ENCODE data around the gene FRRS1. TPM values are rescaled to one million over a fixed set of nuclear protein-coding genes. Genes with fewer than 3 reads are reported as not detected.
A peak's percentile ranks its signal among the peaks of the same experiment; 100 is the strongest.

The FRRS1 gene
- total RNA-seq, 1 experiment from 2014 or later = 7.2 TPM

DNA sequence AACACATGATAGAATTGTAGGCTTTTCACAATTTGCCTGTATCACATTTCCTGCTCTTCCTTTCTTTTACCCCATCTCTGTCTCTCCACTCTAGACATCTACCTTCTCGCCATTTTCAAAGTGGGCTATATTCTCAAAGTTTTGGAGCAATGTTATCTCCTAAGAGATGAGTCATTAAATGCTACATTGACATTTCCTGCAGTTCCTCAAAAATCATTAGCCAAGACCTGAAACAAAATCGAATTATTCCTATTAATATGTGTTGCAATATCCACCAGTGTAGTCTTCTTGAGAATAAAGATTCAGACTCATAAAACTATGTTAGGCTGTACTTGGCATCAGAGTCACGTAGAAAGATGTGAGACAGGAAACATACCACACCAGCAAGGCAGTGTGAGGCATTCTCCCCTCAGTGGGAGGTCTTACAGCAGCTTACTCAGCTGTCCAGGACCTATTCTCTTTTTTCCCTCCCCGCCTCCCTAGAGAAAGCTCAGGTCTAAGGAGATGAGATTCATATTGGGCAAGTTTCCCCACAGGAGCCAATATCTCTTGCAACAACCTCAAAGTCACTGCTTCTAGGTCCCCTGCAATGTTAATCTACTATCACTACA is 38.8 kb downstream of the FRRS1 start:
- CTCF ChIA-PET = interaction anchor here (0.6 kb wide), 1 partner anchor 36 kb away, joined by 3 read pairs; no protein-coding TSS in a partner anchor
- intact Hi-C loops (cut with micrococcal nuclease) = no loop called here
- no peaks in the 10 kb centered on the region for H3K9me3 Mint-ChIP-seq (ENCODE audit: unreplicated experiment)

DNA sequence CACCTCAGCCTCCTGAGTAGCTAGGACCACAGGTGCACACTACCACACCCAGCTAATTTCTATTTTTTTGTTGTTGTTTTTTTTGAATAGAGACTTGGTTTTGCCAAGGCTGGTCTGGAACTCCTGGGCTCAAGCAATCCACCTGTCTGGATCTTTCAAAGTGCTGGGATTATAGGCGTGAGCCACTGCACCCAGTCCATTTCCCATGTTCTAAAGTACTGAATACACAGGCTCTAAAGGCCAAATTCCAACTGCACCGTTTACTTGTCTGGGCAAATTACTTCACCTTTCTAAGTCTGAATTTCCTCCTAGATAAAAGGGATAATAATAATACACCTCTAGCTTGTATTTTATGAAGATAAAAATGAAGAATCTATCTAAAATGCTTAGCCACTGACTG is 39.6 kb downstream of the FRRS1 start:
- Mint-ChIP-seq H3K27me3 (ENCODE audit: insufficient read depth, unreplicated experiment) (no peaks in the 10 kb centered on the region), H3K9me3 (ENCODE audit: unreplicated experiment) (no peaks in the 10 kb centered on the region), H3K36me3 (ENCODE audit: insufficient read depth, unreplicated experiment) (peaks cover 4% of the 10 kb centered on the region), H3K4me3 (ENCODE audit: unreplicated experiment) (no peak overlapping the region), H3K27ac (ENCODE audit: low read depth, unreplicated experiment) (no peak overlapping the region), H3K4me1 (ENCODE audit: insufficient read depth, unreplicated experiment) (no peaks in the 10 kb centered on the region)
- ChIA-PET CTCF (interaction anchor here (0.6 to 0.9 kb wide), 3 partner anchors 12 to 546 kb away, joined by 3 read pairs; no protein-coding TSS in a partner anchor), POLR2A (no interaction called here)
- no TSS peak for BruUV-seq (replicated peaks)
- intact Hi-C loops (cut with micrococcal nuclease) = no loop called here
- DNase-seq (ENCODE audit: unreplicated experiment) = no peak
- TF ChIP-seq, protein P1, sequence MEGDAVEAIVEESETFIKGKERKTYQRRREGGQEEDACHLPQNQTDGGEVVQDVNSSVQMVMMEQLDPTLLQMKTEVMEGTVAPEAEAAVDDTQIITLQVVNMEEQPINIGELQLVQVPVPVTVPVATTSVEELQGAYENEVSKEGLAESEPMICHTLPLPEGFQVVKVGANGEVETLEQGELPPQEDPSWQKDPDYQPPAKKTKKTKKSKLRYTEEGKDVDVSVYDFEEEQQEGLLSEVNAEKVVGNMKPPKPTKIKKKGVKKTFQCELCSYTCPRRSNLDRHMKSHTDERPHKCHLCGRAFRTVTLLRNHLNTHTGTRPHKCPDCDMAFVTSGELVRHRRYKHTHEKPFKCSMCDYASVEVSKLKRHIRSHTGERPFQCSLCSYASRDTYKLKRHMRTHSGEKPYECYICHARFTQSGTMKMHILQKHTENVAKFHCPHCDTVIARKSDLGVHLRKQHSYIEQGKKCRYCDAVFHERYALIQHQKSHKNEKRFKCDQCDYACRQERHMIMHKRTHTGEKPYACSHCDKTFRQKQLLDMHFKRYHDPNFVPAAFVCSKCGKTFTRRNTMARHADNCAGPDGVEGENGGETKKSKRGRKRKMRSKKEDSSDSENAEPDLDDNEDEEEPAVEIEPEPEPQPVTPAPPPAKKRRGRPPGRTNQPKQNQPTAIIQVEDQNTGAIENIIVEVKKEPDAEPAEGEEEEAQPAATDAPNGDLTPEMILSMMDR (IDR thresholded peaks at IDR 0.05; ENCODE audit: unreplicated experiment) = no peak

More for the DNA sequence above, 38.8 kb downstream of the FRRS1 start:
- no peak overlapping the region for H3K4me3 Mint-ChIP-seq (ENCODE audit: unreplicated experiment)
- no peak overlapping the region for H3K27ac Mint-ChIP-seq (ENCODE audit: low read depth, unreplicated experiment)
- H3K4me1 Mint-ChIP-seq (ENCODE audit: insufficient read depth, unreplicated experiment) = no peaks in the 10 kb centered on the region
- H3K27me3 Mint-ChIP-seq (ENCODE audit: insufficient read depth, unreplicated experiment) = no peaks in the 10 kb centered on the region
- POLR2A ChIA-PET = no interaction called here
- TF ChIP-seq, protein P1 (IDR thresholded peaks at IDR 0.05; ENCODE audit: unreplicated experiment) = no peak
- peaks cover 4% of the 10 kb centered on the region for H3K36me3 Mint-ChIP-seq (ENCODE audit: insufficient read depth, unreplicated experiment)
- peak; percentile 18 for DNase-seq (ENCODE audit: unreplicated experiment)
- BruUV-seq (replicated peaks) = no TSS peak

DNA sequence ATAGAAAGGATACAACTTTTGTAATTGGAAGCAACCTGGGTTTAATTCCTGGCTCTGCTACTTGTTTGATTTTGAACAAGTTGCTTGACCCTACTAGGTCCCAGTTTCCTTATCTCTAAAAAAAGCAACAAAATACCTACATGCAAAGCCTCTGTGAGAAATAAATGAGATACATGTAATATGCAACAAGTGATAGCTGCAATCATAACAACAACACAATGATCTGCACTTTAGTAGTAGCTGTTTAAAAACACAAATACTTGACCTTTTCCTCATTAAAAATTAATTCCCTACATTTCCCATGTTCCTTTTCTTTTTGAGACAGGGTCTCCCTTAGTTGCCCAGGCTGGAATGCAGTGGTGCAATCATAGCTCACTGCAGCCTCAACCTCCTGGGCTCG is 40.0 kb downstream of the FRRS1 start:
- Mint-ChIP-seq H3K9me3 (ENCODE audit: unreplicated experiment) (no peaks in the 10 kb centered on the region), H3K4me1 (ENCODE audit: insufficient read depth, unreplicated experiment) (no peaks in the 10 kb centered on the region), H3K27ac (ENCODE audit: low read depth, unreplicated experiment) (no peak overlapping the region), H3K4me3 (ENCODE audit: unreplicated experiment) (no peak overlapping the region), H3K36me3 (ENCODE audit: insufficient read depth, unreplicated experiment) (peaks cover 4% of the 10 kb centered on the region), H3K27me3 (ENCODE audit: insufficient read depth, unreplicated experiment) (no peaks in the 10 kb centered on the region)
- TF ChIP-seq, protein P1 (IDR thresholded peaks at IDR 0.05; ENCODE audit: unreplicated experiment) = no peak
- CTCF ChIA-PET = interaction anchor here (0.6 to 0.9 kb wide), 4 partner anchors 12 to 546 kb away, joined by 3 read pairs; no protein-coding TSS in a partner anchor
- no peak for DNase-seq (ENCODE audit: unreplicated experiment)
- no TSS peak for BruUV-seq (replicated peaks)
- intact Hi-C loops (cut with micrococcal nuclease) = no loop called here
- POLR2A ChIA-PET = no interaction called here

DNA sequence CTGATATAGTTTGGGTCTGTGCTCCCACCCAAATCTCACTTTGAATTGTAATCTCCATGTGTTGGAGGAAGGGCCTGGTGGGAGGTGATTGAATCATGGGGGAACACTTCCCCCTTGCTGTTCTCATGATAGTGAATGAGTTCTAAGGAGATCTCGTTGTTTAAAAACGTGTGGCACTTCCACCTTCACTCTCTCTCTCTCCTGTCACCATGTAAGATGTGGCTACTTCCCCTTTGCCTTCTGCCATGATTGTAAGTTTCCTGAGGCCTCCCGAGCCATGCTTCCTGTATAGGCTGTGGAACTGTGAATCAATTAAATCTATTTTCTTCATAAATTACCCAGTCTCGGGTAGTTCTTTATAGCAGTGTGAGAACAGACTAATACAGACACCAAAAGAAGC is 40.4 kb downstream of the FRRS1 start:
- POLR2A ChIA-PET = no interaction called here
- no TSS peak for BruUV-seq (replicated peaks)
- TF ChIP-seq, protein P1 (IDR thresholded peaks at IDR 0.05; ENCODE audit: unreplicated experiment) = no peak
- CTCF ChIA-PET = interaction anchor here (0.6 to 0.9 kb wide), 3 partner anchors 22 to 545 kb away, joined by 3 read pairs; no protein-coding TSS in a partner anchor
- H3K27ac Mint-ChIP-seq (ENCODE audit: low read depth, unreplicated experiment) = no peak overlapping the region
- H3K4me3 Mint-ChIP-seq (ENCODE audit: unreplicated experiment) = no peak overlapping the region
- no peaks in the 10 kb centered on the region for H3K9me3 Mint-ChIP-seq (ENCODE audit: unreplicated experiment)
- intact Hi-C loops (cut with micrococcal nuclease) = no loop called here
- no peaks in the 10 kb centered on the region for H3K4me1 Mint-ChIP-seq (ENCODE audit: insufficient read depth, unreplicated experiment)
- DNase-seq (ENCODE audit: unreplicated experiment) = no peak
- H3K36me3 Mint-ChIP-seq (ENCODE audit: insufficient read depth, unreplicated experiment) = peaks cover 4% of the 10 kb centered on the region
- H3K27me3 Mint-ChIP-seq (ENCODE audit: insufficient read depth, unreplicated experiment) = no peaks in the 10 kb centered on the region
